ENCODE measurements around the gene SPTBN4.

Gene SPTBN4

GRCh38 chr19:40503320-40503695 is 36.5 kb downstream of the SPTBN4 start:
- H3K27ac ChIP-seq, result no peak overlapping the region
- no peak for TF ChIP-seq ZFX (IDR thresholded peaks at IDR 0.05; ENCODE audit: borderline replicate concordance)
- TF ChIP-seq, protein P1, sequence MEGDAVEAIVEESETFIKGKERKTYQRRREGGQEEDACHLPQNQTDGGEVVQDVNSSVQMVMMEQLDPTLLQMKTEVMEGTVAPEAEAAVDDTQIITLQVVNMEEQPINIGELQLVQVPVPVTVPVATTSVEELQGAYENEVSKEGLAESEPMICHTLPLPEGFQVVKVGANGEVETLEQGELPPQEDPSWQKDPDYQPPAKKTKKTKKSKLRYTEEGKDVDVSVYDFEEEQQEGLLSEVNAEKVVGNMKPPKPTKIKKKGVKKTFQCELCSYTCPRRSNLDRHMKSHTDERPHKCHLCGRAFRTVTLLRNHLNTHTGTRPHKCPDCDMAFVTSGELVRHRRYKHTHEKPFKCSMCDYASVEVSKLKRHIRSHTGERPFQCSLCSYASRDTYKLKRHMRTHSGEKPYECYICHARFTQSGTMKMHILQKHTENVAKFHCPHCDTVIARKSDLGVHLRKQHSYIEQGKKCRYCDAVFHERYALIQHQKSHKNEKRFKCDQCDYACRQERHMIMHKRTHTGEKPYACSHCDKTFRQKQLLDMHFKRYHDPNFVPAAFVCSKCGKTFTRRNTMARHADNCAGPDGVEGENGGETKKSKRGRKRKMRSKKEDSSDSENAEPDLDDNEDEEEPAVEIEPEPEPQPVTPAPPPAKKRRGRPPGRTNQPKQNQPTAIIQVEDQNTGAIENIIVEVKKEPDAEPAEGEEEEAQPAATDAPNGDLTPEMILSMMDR (IDR thresholded peaks at IDR 0.05), result no peak

DNA sequence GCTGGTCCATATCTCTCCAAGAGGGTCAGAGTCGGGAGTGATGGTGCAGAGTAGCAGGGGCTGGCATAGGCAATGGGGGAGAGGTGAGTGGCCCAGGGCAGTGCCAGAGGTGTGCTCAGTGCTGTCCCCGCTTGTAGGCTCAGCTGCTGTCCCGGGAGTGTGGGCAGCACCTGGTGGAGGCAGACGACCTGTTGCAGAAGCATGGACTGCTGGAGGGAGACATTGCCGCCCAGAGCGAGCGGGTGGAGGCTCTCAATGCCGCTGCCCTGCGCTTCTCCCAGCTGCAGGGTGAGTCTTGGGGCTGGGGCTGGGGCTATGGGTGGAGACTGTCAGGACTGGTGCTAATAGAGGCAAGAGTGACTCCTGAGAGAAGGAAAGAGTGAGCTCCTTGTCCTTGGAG is 39.3 kb downstream of the SPTBN4 start:
- TF ChIP-seq, protein P1 (IDR thresholded peaks at IDR 0.05), result no peak
- no peak for TF ChIP-seq ZFX (IDR thresholded peaks at IDR 0.05; ENCODE audit: borderline replicate concordance)

GRCh38 chr19:40507892-40508291 is 41.1 kb downstream of the SPTBN4 start:
- TF ChIP-seq, protein P1 (IDR thresholded peaks at IDR 0.05), result no peak
- no peak for TF ChIP-seq ZFX (IDR thresholded peaks at IDR 0.05; ENCODE audit: borderline replicate concordance)
- H3K27ac ChIP-seq, result no peak overlapping the region

More for the DNA sequence above, 39.3 kb downstream of the SPTBN4 start:
- H3K27ac ChIP-seq, result no peak overlapping the region

DNA sequence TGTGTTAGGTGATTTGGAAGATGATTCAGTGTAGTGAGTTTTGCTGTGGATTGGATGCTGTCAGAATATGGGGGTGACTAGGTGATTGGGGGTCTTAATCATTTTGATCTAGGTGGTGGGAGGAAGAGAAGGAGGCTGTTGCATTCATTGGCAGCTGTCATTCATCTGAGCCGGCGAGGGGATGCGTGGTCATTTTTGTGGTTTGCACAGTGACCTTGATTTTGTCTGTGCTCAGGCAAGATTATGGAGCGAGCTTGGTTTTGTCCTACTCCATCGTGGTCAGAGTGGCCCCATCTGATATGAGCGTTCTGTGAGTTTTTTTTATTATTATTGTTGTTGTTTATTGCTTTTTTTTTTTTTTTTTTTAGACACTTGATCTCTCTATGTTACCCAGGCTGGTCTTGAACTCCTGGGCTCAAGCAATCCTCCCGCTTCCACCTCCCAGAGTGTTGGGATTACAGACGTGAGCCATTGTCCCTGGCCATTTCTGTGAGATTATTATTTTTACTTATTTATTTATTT is 42.0 kb downstream of the SPTBN4 start:
- H3K27ac ChIP-seq, result no peak overlapping the region
- TF ChIP-seq, protein P1 (IDR thresholded peaks at IDR 0.05), result no peak
- TF ChIP-seq ZFX (IDR thresholded peaks at IDR 0.05; ENCODE audit: borderline replicate concordance), result no peak

- no peak overlapping the region for H3K27ac ChIP-seq
- TF ChIP-seq, protein P1 (IDR thresholded peaks at IDR 0.05), result no peak
Observed at GRCh38 chr19:40510526-40511115, 43.8 kb downstream of the SPTBN4 start.

DNA sequence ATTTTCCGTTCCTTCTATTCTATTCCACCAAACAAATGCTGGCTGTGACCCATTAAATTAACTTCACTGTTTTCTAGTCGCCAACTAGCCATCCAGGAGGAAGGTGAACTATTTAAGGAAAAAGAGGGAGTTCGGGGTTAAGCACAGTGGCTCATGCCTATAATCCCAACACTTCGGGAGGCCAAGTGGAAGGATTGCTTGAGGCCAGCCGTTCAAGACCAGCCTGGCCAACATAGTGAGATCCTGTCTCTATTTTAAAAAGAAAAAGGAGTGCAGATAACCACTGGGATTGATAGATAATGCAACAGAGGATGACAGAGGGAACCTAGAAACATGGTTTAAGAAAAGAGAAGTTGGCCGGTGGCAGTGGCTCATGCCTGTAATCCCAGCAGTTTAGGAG is 44.7 kb downstream of the SPTBN4 start:
- TF ChIP-seq, protein P1 (IDR thresholded peaks at IDR 0.05), result no peak
- TF ChIP-seq ZFX (IDR thresholded peaks at IDR 0.05; ENCODE audit: borderline replicate concordance), result no peak
- H3K27ac ChIP-seq, result no peak overlapping the region

- no peak overlapping the region for H3K27ac ChIP-seq
- no peak for TF ChIP-seq ZFX (IDR thresholded peaks at IDR 0.05; ENCODE audit: borderline replicate concordance)
- TF ChIP-seq, protein P1 (IDR thresholded peaks at IDR 0.05), result no peak
Observed at GRCh38 chr19:40512110-40512472, 45.3 kb downstream of the SPTBN4 start.
